Fibroblast of the aortic adventitia (primary cell): ENCODE data around the gene NLK. TPM values are rescaled to one million over a fixed set of nuclear protein-coding genes. Genes with fewer than 3 reads are reported as not detected.
A peak's percentile ranks its signal among the peaks of the same experiment; 100 is the strongest.

Experiments
- DNase-seq: peaks from one replicate; pipeline ENCODE4 v3.0.0-alpha.2; 2010; ENCODE audit warnings: low read depth
- H3K4me3 ChIP-seq: 2 replicates; pipeline ENCODE4 v1.5.1; 2011; ENCODE audit warnings: low read depth, mild to moderate bottlenecking, control low read depth, low read length, moderate library complexity
- CTCF ChIP-seq: IDR thresholded peaks from 2 replicates; pipeline ENCODE4 v1.5.1; 2011; ENCODE audit warnings: mild to moderate bottlenecking, low read length, control low read depth, inconsistent platforms; ENCODE audit not compliant: insufficient read depth
- total RNA-seq: library from RNA; depleted of rRNA; stranded (reverse); fragments of >200 nt; gene quantifications from 2 replicates; pipeline ENCODE4 v1.2.3, GENCODE V29; 2012; ENCODE audit warnings: low replicate concordance

NLK gene
- total RNA-seq, 1 donor, result 12.2 TPM

- TF ChIP-seq CTCF, result no peak
- no peak for DNase-seq
Measured at GRCh38 chr17:28128779-28129178, 86.3 kb downstream of the NLK start.

GRCh38 chr17:28130472-28130871 lies 88.0 kb downstream of the NLK start:
- no peak for TF ChIP-seq CTCF
- DNase-seq, result no peak
- H3K4me3 ChIP-seq, result no peak overlapping the region

More at GRCh38 chr17:28128779-28129178, 86.3 kb downstream of the NLK start:
- no peak overlapping the region for H3K4me3 ChIP-seq

GRCh38 chr17:28131599-28131998 lies 89.1 kb downstream of the NLK start:
- no peak overlapping the region for H3K4me3 ChIP-seq
- TF ChIP-seq CTCF, result no peak
- peak; percentile 39 for DNase-seq

- no peak for TF ChIP-seq CTCF
- H3K4me3 ChIP-seq, result no peak overlapping the region
- DNase-seq, result peak; percentile 67
Measured at GRCh38 chr17:28133562-28133970, 91.1 kb downstream of the NLK start.

- TF ChIP-seq CTCF, result no peak
- no peak for DNase-seq
- no peak overlapping the region for H3K4me3 ChIP-seq
Measured at GRCh38 chr17:28136923-28137322, 94.4 kb downstream of the NLK start.

GRCh38 chr17:28139822-28140221 lies 97.3 kb downstream of the NLK start:
- no peak overlapping the region for H3K4me3 ChIP-seq
- TF ChIP-seq CTCF, result no peak
- no peak for DNase-seq

- no peak for TF ChIP-seq CTCF
- no peak overlapping the region for H3K4me3 ChIP-seq
- no peak for DNase-seq
Measured at GRCh38 chr17:28141313-28141712, 98.8 kb downstream of the NLK start.
